GM12801 (cell line): ENCODE measurements around the gene MYOCOS.

Source experiments
- CTCF ChIP-seq: IDR thresholded peaks from one replicate; pipeline ENCODE4 v1.5.1; 2011; ENCODE audit warnings: control low read depth; ENCODE audit not compliant: insufficient read length; ENCODE audit errors: extremely low read depth

The MYOCOS gene

DNA sequence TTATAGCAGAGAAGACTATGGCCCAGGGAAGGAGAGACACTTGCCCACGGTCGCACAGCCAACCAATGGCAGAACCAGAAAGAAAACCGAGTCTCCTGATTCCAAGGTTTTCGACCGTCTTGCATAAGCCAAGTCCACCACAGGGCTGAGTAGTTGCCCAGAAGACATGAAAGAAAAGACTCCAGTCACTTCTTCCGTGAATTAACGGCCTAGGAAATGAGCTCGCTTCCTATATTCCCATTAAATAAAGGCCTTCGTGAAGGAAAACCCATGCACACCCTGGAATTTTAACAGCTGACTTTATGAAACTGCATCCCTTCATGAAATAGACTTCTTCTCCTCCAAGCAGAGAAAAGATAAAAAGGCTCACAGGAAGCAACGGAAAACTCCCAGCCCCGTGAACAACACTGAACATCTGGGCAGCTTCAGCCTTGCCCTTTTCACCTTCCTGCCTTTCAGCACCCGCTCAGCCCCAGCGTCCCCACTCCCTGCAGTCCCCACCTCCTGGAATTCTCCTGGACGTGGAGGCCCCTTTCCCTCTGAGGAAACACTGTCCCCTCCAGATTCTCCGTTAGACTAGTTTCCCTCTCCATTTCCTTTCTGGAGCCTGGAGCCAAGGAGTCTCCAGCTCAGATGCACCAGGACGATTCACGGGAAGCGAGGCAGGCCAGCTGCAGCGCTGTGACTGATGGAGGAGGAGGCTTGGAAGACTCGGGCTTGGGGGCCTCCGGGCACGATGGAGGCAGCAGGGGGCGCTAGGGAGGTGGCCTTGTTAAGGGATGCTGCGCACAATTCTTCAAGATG lies 33.1 kb downstream of the MYOCOS start:
- no peak for TF ChIP-seq CTCF

DNA sequence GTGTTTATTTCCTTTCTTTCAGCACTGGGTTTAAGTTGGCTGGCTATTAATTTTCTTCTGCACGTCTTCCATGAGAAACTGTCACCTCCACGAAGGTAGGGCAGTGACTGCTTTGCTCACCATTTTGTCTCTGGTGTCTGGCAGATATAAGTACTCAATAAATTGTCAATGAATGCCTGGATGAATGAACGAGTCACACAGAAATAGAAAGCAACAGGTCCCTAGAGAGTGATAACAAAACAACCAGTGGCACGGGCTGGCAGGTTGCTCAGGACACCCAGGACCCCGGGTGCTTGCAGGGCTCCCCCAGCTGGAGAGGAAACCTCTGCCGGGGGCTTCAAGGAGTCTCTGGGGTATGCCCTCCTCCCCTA lies 33.7 kb downstream of the MYOCOS start:
- no peak for TF ChIP-seq CTCF

DNA sequence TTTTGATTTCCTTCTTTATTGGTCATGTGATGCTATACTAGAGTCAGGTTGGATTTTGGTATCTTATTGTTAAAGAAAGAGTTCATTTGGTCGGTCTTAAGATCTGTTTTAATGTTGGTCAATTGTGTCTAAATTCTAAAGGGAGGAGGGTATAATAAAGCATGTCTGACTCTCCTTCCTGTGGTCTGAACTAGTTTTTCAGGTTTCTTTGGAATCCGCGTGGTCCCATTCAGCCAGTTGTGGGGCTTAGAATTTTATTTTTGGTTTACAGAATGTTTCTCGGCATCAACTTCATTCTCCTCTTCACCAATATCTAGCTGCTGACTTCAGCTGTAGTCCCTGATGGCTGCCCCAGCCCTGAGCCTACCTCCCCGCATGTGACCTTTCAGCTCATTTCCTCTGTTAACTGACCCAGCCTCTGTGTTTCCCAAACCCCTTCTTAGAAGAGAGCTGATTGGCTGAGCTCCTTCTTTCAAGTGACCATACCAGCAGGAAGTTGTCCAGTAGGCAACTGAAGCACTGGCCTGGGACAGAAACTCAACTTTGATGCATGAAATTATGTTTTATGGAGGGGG lies 39.1 kb downstream of the MYOCOS start:
- TF ChIP-seq CTCF, result no peak

DNA sequence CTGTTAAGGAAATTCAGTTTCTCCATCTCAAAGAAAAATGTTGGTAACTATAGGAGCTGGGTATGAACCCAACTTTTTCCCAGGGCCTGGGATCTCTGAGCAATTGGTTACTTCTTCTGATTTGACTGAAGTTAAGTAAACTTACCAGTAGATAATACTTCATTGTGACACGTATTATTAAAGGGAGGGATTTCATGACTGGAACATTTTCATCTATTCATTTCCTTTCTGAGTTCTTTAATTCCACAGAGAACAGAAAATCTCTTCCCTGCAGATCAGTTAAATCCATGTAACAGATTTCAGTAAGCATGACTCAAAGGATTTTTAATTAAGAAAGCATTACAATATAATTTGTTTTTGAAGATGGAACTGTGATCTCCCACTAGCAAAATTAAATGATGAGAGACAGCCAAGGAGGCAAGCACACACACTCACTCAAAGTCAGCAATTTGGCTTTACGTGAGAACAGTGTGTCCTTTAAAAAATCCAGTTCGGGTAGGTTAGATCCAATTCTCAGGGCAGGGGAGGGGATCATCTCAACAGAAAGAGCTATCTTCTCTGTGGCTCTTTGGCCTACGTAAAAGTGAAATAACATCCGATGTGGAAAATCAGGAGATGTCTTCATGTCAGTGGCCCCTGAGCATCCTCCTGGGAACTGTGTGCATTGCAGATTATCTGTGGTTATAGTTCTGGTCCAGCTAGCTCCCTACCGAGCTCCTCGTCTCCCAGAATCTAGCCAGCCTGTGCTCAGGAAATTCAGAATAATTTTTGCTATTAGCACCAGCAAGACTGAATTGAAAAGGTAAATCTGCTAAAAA lies 41.2 kb downstream of the MYOCOS start:
- TF ChIP-seq CTCF, result no peak

- no peak for TF ChIP-seq CTCF
These were observed 42.0 kb downstream of the MYOCOS start for GRCh38 chr1:171663854-171664575.

- TF ChIP-seq CTCF, result no peak
These were observed 42.9 kb downstream of the MYOCOS start for GRCh38 chr1:171664976-171665375.
